T1000 (cell line): ENCODE data around the gene TGM3.

Experiments used
- DNase-seq: peaks from one replicate; lab custom pipeline; 2025; ENCODE audit warnings: mixed read lengths; lab: John Stamatoyannopoulos, UW

TGM3 gene

DNA sequence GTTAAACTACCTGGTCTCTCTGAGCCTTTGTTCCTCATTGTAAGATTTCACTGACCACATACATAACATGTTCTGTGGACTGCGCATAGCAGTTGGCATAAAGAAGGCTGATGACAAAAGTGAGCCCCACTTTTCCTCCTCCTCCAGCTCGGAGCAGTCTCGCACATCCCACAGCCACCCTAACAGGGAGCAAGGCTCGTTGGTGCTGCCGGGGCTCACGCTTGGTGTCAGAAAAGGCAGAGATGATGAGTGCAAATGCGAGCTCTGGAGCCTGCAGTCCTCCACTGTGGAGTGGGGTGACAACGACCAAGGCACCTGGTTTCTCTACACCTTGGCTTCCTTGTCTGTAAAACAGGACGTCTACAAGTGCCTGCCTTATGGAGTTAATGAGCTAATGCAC lies 9.7 kb downstream of the TGM3 start:
- no peak for DNase-seq

DNA sequence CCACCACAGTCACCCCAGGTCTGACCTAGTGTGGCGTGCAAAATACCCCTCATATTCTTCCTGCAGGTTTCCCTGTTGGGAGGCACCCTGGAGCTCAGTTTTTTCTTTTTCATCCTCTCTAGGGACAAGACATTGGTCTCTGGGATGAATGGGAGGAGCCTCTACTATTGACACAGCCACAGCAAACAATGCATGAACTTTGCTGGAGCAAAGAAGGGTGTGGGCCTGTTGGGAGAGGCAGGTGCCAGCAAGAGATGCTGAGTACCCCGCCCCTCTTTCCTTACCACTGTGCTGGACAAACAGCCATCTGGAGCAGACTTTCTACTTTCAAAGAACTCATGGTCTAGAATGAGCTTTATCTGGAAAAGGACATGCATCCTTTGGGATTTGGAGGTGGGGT lies 10.1 kb downstream of the TGM3 start:
- DNase-seq, result no peak

DNA sequence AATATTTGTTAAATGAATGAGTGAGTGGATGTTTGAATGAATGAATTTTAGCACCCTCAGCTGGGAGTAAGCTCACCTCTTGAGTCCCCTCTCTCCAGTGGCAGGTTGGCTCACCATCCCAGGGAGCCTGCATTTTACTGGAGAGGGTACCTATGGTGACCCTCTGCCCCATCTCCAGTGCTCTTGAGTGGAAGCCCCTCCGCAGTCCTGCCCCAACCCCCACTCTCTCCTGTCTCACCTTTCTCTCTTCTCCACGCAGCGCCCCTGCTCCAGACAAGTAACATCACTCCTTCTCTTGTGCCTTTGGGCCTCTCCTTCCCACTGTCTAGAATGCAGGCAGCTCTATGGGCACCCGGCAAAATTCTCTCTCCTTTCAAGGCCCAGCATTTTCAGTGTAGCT lies 11.3 kb downstream of the TGM3 start:
- no peak for DNase-seq

DNA sequence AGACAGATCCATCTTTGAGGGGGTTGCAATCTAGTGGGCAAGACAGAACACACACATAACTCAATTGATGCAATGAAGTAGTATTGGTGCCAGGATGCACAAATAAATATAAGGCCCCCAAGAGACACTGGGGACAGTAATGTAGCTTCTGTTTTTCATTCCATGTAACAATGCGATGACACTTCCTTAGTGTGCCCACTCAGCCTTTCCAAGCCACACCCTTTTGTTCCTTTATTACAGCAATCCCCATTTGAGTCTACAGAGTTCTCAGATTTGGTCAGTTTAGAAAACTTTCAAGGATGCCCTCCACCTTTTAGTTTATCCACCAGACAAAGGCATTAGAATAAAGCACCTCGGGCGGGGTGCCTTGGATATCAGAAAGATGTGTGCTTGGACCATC lies 15.5 kb downstream of the TGM3 start:
- DNase-seq, result no peak

DNA sequence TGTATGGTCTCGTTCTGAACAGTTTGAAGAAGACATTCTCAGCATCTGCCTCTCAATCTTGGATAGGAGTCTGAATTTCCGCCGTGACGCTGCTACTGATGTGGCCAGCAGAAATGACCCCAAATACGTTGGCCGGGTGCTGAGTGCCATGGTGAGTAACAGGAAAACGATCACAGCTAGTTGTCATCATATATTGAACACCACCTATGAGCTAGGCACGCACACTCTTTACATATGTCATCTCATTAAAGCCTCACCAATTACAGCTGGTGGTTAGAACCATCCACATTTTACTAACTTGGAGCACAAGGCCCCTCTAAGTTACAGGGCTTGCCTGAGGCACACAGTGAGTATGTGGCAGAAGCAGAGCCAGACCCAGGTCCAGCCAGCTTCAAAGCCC lies 17.1 kb downstream of the TGM3 start:
- no peak for DNase-seq

DNA sequence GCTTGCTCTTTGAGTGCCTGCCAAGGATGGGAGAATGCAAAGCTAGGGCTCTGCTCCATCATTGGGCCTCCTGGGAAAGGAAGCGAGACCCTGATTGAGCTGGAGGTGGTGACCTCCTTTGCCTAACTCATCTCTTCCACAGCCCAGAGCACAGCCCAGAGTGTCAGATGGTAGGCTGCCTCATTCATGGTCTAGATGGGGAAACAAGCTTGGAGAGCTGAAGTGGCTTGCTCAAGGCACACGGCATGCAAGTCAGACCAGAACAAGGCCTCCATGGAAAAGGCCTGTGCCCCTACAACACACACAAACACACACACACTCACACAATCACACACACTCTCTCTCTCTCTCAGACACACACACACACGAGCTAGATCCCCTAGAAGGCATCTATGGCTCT lies 17.5 kb downstream of the TGM3 start:
- DNase-seq, result no peak

DNA sequence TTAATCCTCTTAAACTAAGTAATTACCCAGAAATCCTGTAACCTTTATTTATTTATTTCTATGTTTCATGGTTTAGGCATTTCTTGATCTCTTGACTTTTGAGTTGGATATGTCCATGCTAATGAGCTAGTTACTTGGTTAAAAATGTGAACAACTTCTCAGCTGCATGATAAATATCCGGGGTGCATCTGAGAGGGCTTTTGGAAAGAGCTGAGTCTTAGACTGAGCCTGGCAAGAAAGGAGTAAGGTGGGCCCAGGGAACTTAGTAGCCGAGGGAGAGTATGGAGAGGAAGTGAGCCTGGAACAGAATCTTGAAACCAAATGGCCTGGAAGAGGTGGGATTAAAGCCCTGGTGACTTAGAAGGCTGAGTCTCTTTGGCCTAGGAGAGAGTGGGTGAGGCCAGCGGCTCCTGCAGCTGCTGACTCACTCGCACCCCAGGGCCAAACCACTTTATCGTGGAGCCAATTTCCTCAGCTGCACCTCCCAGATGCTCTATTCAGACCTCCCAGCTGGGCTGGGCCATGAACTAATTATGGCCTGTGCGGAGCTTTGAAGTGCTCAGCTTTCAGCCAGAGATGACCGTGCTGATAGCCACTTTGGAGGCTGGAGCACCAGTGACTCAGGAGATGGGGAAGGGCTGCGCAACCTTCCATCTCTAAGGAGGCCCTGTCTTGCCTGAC lies 19.1 kb downstream of the TGM3 start:
- peak; percentile 19 for DNase-seq

DNA sequence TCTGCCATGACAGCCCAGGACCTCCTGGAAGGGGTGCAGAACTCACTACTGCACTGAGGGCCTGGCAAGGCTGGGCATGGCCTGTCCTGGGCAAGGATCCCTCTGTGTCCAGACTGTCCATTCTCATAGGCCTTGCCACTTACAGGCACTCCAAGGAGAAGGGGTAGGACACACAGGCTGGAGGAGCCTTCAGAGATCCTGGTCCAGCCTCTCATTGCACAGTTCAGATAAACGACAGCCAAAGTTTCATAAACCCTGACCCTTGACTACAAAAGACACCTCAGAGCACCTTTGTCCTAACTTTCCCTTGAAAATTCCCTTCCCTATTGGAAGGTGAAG lies 19.6 kb downstream of the TGM3 start:
- no peak for DNase-seq

DNA sequence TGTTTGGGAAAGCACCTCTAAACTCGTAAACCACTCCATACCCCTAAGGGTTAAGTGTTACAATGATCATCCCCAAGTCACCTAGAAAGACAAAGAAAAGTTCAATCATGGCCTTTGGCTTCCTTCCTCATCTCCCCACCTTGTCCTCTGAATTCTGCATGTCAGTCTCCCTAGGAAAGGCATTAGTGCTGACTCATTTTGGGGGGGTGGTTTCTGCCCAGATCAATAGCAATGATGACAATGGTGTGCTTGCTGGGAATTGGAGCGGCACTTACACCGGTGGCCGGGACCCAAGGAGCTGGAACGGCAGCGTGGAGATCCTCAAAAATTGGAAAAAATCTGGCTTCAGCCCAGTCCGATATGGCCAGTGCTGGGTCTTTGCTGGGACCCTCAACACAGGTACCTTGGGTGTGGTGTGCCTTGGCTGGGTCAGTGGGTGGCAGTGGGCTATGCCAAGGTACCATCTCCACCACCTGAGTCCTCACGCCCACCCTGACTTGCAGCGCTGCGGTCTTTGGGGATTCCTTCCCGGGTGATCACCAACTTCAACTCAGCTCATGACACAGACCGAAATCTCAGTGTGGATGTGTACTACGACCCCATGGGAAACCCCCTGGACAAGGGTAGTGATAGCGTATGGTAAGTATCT lies 21.2 kb downstream of the TGM3 start:
- DNase-seq, result no peak

DNA sequence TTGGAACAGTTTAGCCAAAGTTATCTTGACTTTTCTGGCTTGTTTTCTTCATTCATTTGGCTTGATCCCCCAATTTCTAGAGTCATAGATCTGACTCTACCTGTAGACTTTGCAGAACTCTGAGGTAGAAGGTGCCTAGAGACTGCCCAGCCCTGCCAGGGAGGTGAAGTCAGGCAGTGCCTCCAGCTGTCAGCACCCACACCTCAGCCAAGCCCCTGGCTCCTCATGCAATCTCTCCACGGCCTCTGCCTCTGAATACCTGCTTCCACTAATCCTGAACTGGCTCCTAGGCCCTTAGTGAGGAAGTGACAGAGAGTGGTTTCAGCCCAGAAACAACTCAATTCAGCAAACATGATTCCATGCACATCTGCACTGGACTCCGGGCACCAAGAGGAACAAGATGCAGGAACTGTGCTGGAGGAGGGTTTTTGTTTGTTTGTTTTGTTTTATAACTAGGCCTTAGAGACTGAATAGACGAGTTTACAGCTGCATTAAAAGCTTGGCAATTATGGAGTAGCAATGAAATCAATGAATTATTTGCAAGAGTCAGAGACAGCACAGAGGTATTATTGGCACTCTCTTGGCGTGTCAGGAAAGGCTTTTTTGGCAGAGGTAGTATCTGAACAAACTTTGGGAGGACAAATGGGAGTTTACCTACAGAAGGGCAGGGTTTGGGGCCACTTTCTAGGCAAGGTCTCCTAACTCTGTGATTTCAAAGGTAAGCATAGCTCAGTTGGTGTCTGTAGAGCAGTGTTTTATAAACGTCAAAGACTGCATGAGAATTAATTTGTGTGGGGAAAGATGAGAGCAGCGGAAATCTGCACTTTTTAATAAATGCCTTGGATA lies 25.2 kb downstream of the TGM3 start:
- DNase-seq, result no peak

DNA sequence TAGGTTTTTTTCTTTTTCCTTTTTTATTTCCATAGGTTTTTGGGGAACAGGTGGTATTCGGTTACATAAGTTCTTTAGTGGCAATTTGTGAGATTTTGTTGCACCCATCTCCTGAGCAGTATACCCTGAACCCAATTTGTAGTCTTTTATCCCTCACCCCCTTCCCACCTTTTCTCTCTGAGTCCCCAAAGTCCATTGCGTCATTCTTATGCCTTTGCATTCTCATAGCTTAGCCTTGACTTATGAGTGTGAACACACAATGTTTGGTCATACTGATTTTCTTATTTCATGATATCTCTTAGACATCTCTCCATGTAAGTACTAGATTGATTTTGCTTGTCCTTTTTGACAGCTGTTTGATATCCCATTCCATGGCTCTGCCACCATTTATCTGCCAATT lies 27.2 kb downstream of the TGM3 start:
- no peak for DNase-seq

DNA sequence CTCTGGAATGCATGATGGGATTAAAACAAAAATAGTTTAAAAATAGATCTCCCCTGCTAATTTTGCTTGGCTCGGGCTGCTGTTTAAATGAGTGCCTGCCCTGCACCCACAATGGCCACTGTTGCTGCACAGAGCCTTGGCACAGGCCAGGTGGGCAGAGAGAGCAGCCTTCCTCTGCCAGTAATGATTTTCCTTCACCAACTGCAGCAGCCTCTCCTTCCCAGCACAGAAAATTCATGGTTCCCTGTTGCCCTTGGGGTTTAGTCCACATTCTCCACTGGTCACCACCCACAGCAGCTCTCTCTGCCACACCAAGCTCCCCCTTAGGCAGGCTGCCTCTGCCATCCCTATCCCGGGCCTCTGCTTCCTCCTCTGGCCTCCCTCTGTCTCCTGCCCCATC lies 30.2 kb downstream of the TGM3 start:
- no peak for DNase-seq

DNA sequence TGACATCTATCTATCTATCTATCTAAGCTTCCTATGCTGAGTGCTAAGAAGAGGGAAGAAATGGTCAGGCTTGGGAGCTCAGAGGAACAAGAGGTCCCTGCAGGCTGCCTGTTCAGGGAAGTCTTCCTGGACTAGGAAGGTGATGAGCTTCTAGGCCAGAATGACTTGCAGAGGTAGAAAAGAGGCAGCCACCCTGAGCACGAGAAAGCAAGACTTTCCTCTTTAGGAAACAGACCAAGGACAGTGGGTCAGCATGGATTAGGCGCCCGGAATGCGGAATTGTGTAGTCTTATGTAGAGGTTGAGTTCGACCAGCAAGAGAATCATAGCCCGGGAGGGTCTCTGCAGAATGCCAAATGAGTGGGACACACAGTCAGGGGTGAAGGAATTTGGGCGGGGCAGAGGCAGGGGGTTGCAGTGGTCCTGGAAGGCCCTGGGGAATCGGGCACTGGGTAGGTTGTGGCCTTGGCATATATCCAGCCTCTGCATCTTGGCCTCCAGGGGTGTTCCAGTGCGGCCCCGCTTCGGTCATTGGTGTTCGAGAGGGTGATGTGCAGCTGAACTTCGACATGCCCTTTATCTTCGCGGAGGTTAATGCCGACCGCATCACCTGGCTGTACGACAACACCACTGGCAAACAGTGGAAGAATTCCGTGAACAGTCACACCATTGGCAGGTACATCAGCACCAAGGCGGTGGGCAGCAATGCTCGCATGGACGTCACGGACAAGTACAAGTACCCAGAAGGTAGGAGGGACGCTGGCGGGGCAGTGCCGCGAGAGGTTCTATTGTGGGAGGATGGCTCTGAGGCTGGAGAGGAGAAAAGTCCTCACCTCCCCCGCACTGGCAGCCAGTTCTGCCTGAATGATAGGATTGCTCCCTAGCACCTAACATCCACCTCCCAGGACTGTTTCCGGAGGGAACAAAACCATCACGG lies 32.1 kb downstream of the TGM3 start:
- no peak for DNase-seq

DNA sequence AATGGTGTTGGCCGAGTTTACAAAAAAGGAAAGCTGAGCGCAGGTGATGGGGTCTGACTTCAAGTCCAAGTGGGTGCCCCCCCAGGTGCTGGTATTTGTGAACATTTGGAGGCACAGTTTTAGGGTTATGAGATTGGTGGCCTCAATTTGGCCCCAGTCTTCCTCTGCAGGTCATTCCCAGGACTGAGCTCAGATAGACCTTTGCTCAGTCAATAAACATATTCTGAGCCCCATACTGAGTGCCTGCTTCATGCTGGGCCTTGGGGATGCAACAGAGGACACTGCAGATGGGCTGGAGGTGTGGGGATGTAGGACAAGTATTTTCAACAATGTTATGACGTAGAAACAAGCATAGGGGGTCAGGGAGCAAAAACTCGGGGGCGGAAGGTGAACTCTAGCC lies 33.5 kb downstream of the TGM3 start:
- DNase-seq, result no peak

DNA sequence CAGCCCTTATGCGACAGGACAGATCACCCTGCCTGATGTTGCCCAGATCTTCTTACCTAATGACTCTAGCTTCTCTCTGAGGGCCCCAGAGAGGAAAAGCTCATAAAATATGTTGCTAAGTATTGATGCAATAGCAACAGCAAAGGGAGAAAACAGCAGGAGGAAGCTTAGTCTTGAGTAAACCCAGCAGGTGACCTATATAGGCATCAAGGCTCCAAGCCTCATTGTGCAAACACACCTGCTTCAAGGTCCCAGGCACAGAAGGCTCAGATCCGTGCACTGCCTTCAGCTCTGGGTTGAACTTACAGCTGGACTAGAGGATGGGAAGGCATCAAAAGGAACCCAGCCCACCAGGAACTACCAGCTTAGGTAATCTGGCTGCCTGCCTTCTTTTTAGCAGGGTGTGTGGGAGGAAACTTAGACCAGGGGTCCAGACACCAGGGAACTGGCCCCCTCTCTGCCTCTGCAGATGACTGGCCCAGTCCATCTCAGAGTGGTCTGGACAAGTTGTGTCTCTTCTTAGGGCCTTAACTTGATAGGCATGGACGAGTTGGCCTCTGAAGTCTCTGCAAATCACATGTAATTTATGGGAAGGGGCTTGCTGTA lies 34.4 kb downstream of the TGM3 start:
- DNase-seq, result no peak

DNA sequence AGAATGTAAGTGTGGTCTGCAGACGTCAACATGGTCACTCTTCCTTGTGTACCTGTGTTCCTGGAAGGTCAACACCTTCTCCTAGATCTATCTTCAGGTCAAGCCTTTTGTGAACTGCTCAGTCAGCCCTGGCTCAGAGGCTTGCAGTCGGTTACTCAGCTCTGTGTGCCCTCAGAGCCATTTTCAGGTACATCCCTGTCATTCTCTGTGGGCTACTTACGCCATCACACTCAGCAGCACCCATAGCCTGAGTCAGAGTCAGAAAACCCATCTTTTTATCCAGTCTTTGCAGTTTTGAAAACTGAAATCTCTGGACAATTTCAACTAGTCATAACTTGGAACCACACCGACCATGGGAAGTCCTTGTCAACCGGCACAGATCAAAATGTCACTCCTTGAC lies 35.3 kb downstream of the TGM3 start:
- no peak for DNase-seq

DNA sequence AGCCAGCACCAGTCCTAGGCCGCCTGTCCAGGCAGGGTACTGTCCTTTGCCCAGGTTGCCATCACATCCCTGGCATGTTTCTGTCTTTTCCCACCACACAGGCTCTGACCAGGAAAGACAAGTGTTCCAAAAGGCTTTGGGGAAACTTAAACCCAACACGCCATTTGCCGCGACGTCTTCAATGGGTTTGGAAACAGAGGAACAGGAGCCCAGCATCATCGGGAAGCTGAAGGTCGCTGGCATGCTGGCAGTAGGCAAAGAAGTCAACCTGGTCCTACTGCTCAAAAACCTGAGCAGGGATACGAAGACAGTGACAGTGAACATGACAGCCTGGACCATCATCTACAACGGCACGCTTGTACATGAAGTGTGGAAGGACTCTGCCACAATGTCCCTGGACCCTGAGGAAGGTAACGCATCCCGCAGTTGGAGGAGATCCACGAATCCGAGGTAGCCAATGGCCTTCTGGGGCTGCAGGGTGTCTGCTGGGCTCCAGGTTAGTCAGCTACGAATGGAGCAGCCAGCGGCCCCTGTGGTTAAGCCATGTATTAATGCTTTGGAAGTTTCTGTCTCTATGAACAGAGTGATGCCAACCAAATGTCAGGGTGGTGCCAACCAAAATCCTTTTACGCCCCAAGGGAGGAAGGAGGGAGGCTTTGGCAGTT lies 36.2 kb downstream of the TGM3 start:
- no peak for DNase-seq

DNA sequence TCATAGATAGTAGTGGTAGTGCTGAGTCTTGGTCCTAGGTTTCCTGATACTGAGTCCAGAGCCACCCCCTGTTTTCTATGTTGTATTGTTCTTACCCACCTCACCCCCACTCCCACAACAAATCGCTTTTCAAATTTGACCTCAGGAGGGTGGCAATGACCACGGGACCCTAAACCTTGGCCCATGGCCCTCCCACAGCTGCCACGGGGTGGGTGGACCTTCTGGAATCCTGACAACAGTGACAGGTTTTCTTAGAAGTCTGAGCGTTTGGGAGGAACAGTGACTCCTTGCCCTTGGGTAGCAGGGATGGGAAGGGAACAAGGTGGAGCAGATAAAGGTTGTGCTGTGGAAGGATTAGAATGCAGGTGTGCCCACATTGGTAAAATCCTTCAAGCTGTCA lies 36.9 kb downstream of the TGM3 start:
- no peak for DNase-seq

DNA sequence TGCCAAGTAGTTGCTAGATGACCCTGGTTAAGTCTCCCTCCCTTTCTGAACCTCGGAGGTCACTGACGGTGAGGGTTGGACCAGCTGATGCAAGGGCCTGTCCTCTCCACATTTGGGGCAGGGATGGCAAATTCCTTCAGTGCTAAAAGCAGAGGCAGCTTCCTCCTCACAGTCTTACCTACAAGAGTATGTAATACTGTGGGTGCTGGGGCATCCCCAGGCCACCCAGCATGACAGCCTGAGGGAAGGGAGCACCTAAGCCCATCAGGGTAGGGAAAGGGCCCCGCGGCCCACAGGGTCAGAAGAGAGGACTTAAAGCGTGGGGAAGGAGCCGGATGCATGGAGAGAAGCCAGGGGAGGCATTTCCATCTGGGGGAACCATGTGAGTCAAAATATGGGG lies 38.0 kb downstream of the TGM3 start:
- DNase-seq, result no peak

DNA sequence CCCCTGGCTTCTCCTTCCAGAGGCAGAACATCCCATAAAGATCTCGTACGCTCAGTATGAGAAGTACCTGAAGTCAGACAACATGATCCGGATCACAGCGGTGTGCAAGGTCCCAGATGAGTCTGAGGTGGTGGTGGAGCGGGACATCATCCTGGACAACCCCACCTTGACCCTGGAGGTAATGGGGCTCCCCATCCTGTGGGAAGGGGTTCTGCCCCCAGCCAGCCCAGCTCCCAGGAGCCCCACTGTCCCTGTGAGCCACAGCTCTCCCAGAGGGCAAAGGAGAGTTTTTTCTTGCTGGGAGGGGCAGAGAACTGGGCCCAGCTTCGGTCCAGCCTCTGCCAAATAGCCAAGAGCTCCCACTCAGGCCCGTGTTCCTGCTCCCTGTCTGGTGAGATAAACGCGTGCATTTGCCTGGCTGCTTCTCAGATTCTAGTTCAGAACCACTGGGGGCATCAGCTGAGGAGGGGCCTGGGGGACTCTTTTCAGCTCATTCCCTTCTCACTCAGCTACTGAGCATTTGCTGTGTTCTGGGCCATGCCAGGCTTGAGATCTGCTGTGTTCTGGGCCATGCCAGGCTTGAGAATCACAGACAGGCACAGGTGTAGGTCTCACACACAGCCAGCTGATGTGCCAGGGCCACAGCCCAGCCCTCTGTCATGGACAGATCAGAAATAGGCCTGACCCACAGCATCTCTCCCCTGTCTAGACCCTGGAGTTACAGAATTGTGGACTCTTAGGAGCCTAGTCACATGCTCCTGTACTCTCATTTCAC lies 39.5 kb downstream of the TGM3 start:
- no peak for DNase-seq

DNA sequence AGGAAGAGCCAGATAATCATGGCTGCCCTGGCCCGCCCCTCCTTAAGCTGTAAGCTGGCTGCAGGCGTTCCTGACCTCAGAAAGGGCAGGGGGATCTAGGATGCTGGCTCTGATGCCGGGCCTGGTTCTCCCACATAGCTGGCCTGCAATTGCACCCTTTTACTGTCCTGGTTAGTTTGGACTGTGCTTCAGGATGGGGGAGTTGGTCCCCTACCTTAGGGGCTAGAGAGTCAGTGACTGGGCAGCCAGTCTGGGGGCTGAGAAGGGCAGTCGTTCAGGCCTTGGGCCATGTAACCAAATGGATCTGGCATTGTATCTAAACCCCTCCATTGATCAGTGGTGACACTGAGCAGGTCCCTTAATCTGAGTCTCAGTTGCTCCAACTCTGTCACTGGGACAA lies 40.7 kb downstream of the TGM3 start:
- no peak for DNase-seq
